ENCODE measurements around the gene IQCF6. TPM values are rescaled to one million over a fixed set of nuclear protein-coding genes. Genes with fewer than 3 reads are reported as not detected.
"Not testable (repeated sequence)": the region's sequence is repeated elsewhere in the genome, so short reads cannot be mapped to it uniquely, and the experiment has no call there.

IQCF6 gene
- total RNA-seq, 1 donor from 2014 or later, result not detected

GRCh38 chr3:51773529-51774056 is 5.4 kb downstream of the IQCF6 start:
- H3K4me3 Mint-ChIP-seq (ENCODE audit: unreplicated experiment), result no peak overlapping the region
- no peaks in the 10 kb centered on the region for H3K4me1 Mint-ChIP-seq (ENCODE audit: low read depth, unreplicated experiment)
- FAIRE-seq, result peak; percentile 5

GRCh38 chr3:51759203-51759602 is 19.8 kb downstream of the IQCF6 start:
- no peaks in the 10 kb centered on the region for H4K20me1 ChIP-seq (ENCODE audit: insufficient read depth, low read length)
- H3K9ac ChIP-seq (ENCODE audit: low read length), result no peak overlapping the region
- FAIRE-seq, result no peak
- no peaks in the 10 kb centered on the region for H3K4me1 ChIP-seq (ENCODE audit: insufficient read depth, low read length)
- no peak overlapping the region for H3K4me3 ChIP-seq (ENCODE audit: insufficient read depth, low read depth, low read length)
- no peaks in the 10 kb centered on the region for H3K36me3 ChIP-seq (ENCODE audit: insufficient read depth, low read length)
- H3K9me3 ChIP-seq (ENCODE audit: insufficient read depth, low read depth, low read length), result no peaks in the 10 kb centered on the region
- Mint-ChIP-seq H3K9me3 (ENCODE audit: unreplicated experiment) (peaks cover 9% of the 10 kb centered on the region), H3K4me1 (ENCODE audit: low read depth, unreplicated experiment) (peaks cover 3% of the 10 kb centered on the region), H3K27me3 (ENCODE audit: low read depth, unreplicated experiment) (no peaks in the 10 kb centered on the region), H3K4me3 (ENCODE audit: unreplicated experiment) (no peak overlapping the region), H3K36me3 (ENCODE audit: low read depth, unreplicated experiment) (no peaks in the 10 kb centered on the region), H3K27ac (ENCODE audit: unreplicated experiment) (no peak overlapping the region)
- no peak overlapping the region for H3K27ac ChIP-seq (ENCODE audit: low read depth, low read length)
- H2AFZ ChIP-seq (ENCODE audit: low read depth, low read length), result no peak overlapping the region
- no peaks in the 10 kb centered on the region for H3K79me2 ChIP-seq (ENCODE audit: insufficient read depth, low read length)
- TF ChIP-seq CTCF (IDR thresholded peaks at IDR 0.05; ENCODE audit: insufficient read depth, low read depth, low read length) (no peak), EZH2 (IDR thresholded peaks at IDR 0.05; ENCODE audit: insufficient read depth, low read length) (no peak)
- H3K27me3 ChIP-seq (ENCODE audit: insufficient read depth, low read length), result no peaks in the 10 kb centered on the region
- no peak overlapping the region for H3K4me2 ChIP-seq (ENCODE audit: low read length)
- no peak for DNase-seq (ENCODE audit: low read depth)

More at GRCh38 chr3:51773529-51774056, 5.4 kb downstream of the IQCF6 start:
- H3K4me3 ChIP-seq (ENCODE audit: insufficient read depth, low read depth, low read length), result no peak overlapping the region
- no peak overlapping the region for H3K27ac Mint-ChIP-seq (ENCODE audit: unreplicated experiment)
- no peaks in the 10 kb centered on the region for H3K4me1 ChIP-seq (ENCODE audit: insufficient read depth, low read length)
- no peak overlapping the region for H3K27ac ChIP-seq (ENCODE audit: low read depth, low read length)
- H4K20me1 ChIP-seq (ENCODE audit: insufficient read depth, low read length), result no peaks in the 10 kb centered on the region
- H2AFZ ChIP-seq (ENCODE audit: low read depth, low read length), result no peak overlapping the region
- TF ChIP-seq EZH2 (IDR thresholded peaks at IDR 0.05; ENCODE audit: insufficient read depth, low read length) (no peak), CTCF (IDR thresholded peaks at IDR 0.05; ENCODE audit: insufficient read depth, low read depth, low read length) (no peak)
- peaks cover 12% of the 10 kb centered on the region for H3K27me3 Mint-ChIP-seq (ENCODE audit: low read depth, unreplicated experiment)
- peaks cover 10% of the 10 kb centered on the region for H3K27me3 ChIP-seq (ENCODE audit: insufficient read depth, low read length)
- DNase-seq (ENCODE audit: low read depth), result no peak
- H3K9me3 ChIP-seq (ENCODE audit: insufficient read depth, low read depth, low read length), result no peaks in the 10 kb centered on the region
- H3K9ac ChIP-seq (ENCODE audit: low read length), result no peak overlapping the region
- H3K4me2 ChIP-seq (ENCODE audit: low read length), result no peak overlapping the region
- H3K9me3 Mint-ChIP-seq (ENCODE audit: unreplicated experiment), result peaks cover 2% of the 10 kb centered on the region
- no peaks in the 10 kb centered on the region for H3K36me3 ChIP-seq (ENCODE audit: insufficient read depth, low read length)
- H3K79me2 ChIP-seq (ENCODE audit: insufficient read depth, low read length), result no peaks in the 10 kb centered on the region
- no peaks in the 10 kb centered on the region for H3K36me3 Mint-ChIP-seq (ENCODE audit: low read depth, unreplicated experiment)

- H3K4me3 Mint-ChIP-seq (ENCODE audit: unreplicated experiment); H3K27ac ChIP-seq (ENCODE audit: low read depth, low read length); H3K4me1 Mint-ChIP-seq (ENCODE audit: low read depth, unreplicated experiment); H3K9me3 ChIP-seq (ENCODE audit: insufficient read depth, low read depth, low read length); H3K36me3 ChIP-seq (ENCODE audit: insufficient read depth, low read length); H4K20me1 ChIP-seq (ENCODE audit: insufficient read depth, low read length); H3K27me3 ChIP-seq (ENCODE audit: insufficient read depth, low read length); H2AFZ ChIP-seq (ENCODE audit: low read depth, low read length); H3K36me3 Mint-ChIP-seq (ENCODE audit: low read depth, unreplicated experiment); H3K27ac Mint-ChIP-seq (ENCODE audit: unreplicated experiment); H3K4me1 ChIP-seq (ENCODE audit: insufficient read depth, low read length); FAIRE-seq; H3K9me3 Mint-ChIP-seq (ENCODE audit: unreplicated experiment); H3K27me3 Mint-ChIP-seq (ENCODE audit: low read depth, unreplicated experiment); H3K4me3 ChIP-seq (ENCODE audit: insufficient read depth, low read depth, low read length); DNase-seq (ENCODE audit: low read depth); H3K4me2 ChIP-seq (ENCODE audit: low read length); H3K9ac ChIP-seq (ENCODE audit: low read length); H3K79me2 ChIP-seq (ENCODE audit: insufficient read depth, low read length): not testable (repeated sequence)
These were observed 25.0 kb downstream of the IQCF6 start for GRCh38 chr3:51753763-51754750.
